Measurements from ENCODE around the gene SPN. TPM values are rescaled to one million over a fixed set of nuclear protein-coding genes. Genes with fewer than 3 reads are reported as not detected.
"Not testable (repeated sequence)": the region's sequence is repeated elsewhere in the genome, so short reads cannot be mapped to it uniquely, and the experiment has no call there.

The SPN gene, protein sequence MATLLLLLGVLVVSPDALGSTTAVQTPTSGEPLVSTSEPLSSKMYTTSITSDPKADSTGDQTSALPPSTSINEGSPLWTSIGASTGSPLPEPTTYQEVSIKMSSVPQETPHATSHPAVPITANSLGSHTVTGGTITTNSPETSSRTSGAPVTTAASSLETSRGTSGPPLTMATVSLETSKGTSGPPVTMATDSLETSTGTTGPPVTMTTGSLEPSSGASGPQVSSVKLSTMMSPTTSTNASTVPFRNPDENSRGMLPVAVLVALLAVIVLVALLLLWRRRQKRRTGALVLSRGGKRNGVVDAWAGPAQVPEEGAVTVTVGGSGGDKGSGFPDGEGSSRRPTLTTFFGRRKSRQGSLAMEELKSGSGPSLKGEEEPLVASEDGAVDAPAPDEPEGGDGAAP
- total RNA-seq, result 254 and 258 TPM in 2 replicates

DNA sequence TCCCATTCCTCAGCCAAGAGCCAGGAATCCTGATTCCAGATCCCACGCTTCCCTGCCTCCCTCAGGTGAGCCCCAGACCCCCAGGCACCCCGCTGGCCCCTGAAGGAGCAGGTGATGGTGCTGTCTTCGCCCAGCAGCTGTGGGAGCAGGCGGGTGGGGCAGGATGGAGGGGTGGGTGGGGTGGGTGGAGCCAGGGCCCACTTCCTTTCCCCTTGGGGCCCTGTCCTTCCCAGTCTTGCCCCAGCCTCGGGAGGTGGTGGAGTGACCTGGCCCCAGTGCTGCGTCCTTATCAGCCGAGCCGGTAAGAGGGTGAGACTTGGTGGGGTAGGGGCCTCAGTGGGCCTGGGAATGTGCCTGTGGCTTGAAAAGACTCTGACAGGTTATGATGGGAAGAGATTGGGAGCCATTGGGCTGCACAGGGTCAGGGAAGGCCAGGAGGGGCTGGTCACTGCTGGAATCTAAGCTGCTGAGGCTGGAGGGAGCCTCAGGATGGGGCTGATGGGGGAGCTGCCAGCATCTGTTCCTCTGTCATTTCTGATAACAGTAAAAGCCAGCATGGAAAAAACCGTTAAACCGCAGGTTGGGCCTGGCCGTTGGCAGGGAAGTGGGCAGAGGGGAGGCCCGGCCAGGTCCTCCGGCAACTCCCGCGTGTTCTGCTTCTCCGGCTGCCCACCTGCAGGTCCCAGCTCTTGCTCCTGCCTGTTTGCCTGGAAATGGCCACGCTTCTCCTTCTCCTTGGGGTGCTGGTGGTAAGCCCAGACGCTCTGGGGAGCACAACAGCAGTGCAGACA is at the start of gene SPN:
Gene SPN, plus strand, starts transcription at position 232 of the 791 bp plus-strand sequence. Its CDS starts 482 bp downstream, at position 714.
- DNase-seq (ENCODE audit: low spot score), result peak; percentile 56
- Mint-ChIP-seq H3K36me3 (ENCODE audit: low read depth) (peaks cover 48% of the 10 kb centered on the region), H3K27me3 (ENCODE audit: low read depth) (no peaks in the 10 kb centered on the region), H3K4me1 (ENCODE audit: low read depth) (peaks cover 39% of the 10 kb centered on the region), H3K9me3 (no peaks in the 10 kb centered on the region), H3K4me3 (ENCODE audit: low read depth) (peak within 1 kb of the TSS; percentile 94), H3K27ac (peak within 1 kb of the TSS; percentile 93)
- intact Hi-C loops (cut with micrococcal nuclease), result loop anchor here (5.0 kb wide), 2 partner anchors 36 to 51 kb away; no protein-coding TSS in a partner anchor

DNA sequence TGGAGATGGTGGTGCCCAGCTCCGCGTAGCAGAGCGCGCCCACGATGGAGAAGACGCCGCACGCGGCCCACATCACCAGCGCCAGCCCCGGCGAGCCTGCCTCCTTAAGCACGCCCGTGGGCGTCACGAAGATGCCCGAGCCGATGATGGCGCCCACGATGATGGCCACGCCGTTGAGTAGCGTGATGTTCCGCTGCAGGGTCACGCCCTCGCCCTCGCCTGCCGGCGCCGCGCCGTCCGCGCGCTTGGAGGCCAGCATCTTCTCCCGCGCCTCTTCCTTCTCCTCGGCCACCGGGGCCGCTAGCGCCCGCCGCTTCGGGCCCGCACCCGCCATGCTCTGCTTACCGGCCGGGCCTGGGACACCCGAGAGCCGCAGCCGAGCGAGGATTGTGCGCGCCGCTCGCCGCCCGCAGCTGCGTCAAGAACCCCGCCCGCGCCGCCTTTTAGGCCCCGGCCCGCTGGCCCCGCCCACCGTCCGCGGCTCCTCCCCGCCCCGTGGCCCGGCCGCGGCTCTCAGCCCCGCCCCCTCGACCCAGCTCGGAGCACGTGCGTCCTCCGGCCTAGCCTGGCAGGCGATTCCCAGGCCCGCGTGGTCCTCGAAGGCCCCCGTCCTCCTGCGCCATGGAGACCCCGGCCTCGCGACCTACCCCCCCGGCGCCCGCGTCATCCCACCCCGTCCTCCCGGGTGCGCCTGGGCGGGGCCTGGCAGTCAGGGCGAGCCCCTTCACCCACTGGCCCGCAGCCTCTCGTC is 49.6 kb upstream of the SPN start:
- not testable (repeated sequence) for H3K9me3 Mint-ChIP-seq; H3K27me3 Mint-ChIP-seq (ENCODE audit: low read depth)
- H3K36me3 Mint-ChIP-seq (ENCODE audit: low read depth), result peaks cover 29% of the 10 kb centered on the region
- H3K4me3 Mint-ChIP-seq (ENCODE audit: low read depth), result peak overlapping the region; percentile 95
- DNase-seq (ENCODE audit: low spot score), result peak; percentile 87
- peak overlapping the region; percentile 99 for H3K27ac Mint-ChIP-seq
- intact Hi-C loops (cut with micrococcal nuclease), result loop anchor here (5.0 kb wide), 1 partner anchor 49 kb away; the partner anchor contains the start of gene SPN
- peaks cover 15% of the 10 kb centered on the region for H3K4me1 Mint-ChIP-seq (ENCODE audit: low read depth)

DNA sequence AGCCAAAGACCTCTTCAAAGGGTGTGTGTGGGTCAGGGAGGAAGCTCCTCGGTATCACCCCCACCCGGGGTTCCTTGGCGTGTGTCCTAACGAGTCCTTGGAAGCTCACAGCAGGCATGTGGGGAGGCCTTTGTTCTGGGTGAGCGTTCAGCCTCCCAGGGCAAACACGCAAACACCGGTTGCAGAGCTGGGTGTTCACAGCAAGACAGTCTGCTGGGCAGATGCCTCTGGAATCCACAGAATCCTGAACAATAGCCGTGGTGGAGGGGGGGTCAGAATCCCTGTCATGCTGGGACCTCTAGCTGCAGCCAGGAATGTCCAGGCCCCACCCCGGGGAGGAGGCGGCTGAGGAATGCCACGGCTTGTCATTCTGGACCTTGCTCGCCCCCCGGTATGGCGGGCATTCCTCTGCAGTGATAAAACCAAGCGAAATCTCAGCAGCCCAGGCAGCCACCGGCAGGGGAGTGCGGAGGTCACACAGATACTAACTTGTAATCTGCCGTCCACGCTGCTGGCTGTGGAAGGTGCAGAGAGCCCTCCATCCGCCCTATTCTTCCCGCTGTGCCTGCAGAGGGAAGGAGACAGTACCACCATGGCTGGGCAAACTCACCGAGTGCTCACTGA is 48.2 kb upstream of the SPN start:
- DNase-seq (ENCODE audit: low spot score); H3K9me3 Mint-ChIP-seq; H3K4me1 Mint-ChIP-seq (ENCODE audit: low read depth); H3K27me3 Mint-ChIP-seq (ENCODE audit: low read depth); H3K4me3 Mint-ChIP-seq (ENCODE audit: low read depth); H3K27ac Mint-ChIP-seq: not testable (repeated sequence)
- peaks cover 19% of the 10 kb centered on the region for H3K36me3 Mint-ChIP-seq (ENCODE audit: low read depth)
- intact Hi-C loops (cut with micrococcal nuclease), result loop anchor here (5.0 kb wide), 1 partner anchor 47 kb away; the partner anchor contains the start of gene SPN

DNA sequence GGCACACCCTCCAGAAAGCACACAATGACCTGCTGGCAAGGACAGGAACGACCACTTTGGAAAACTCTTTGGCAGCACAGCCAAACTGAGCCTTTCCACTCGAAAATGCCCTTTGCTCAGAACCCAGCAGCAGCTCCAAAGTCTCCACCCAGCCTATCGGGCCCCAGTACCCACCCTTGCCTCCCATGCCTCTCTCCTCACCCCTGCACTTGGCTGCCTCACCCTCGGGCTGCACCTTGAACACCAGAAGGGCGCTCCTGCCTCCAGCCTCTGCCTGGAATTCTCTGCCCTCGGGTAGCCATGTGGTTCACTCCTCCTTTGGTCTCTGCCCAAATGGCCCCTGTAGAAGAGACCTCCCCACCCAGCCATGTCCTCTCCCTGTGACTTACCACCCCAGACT is 46.9 kb upstream of the SPN start:
- not testable (repeated sequence) for H3K9me3 Mint-ChIP-seq

DNA sequence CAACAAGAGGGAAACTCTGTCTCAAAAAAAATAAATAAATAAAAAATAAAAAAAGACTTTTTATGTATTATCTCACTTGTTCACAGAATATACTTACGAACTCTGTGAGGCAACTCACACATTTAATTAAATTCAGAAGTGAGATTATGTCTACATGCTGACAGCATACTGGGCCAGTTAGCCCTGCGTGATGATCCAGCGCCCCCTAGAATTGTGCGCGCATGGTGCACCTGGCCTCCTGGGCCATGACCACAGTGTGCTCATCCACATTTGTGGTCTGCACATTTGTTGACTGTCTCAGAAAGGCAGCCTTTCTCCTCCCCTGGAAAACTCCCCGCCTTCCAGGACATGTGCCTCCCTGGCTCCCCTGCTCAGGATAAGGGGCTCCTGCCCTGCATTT is 42.5 kb upstream of the SPN start:
- DNase-seq (ENCODE audit: low spot score); H3K4me3 Mint-ChIP-seq (ENCODE audit: low read depth); H3K4me1 Mint-ChIP-seq (ENCODE audit: low read depth); H3K27ac Mint-ChIP-seq; H3K9me3 Mint-ChIP-seq; H3K27me3 Mint-ChIP-seq (ENCODE audit: low read depth); intact Hi-C loops (cut with micrococcal nuclease); H3K36me3 Mint-ChIP-seq (ENCODE audit: low read depth): not testable (repeated sequence)

More for the DNA sequence above, 46.9 kb upstream of the SPN start:
- peaks cover 18% of the 10 kb centered on the region for H3K36me3 Mint-ChIP-seq (ENCODE audit: low read depth)
- H3K4me3 Mint-ChIP-seq (ENCODE audit: low read depth); H3K27ac Mint-ChIP-seq; H3K27me3 Mint-ChIP-seq (ENCODE audit: low read depth); intact Hi-C loops (cut with micrococcal nuclease); H3K4me1 Mint-ChIP-seq (ENCODE audit: low read depth); DNase-seq (ENCODE audit: low spot score): not testable (repeated sequence)

DNA sequence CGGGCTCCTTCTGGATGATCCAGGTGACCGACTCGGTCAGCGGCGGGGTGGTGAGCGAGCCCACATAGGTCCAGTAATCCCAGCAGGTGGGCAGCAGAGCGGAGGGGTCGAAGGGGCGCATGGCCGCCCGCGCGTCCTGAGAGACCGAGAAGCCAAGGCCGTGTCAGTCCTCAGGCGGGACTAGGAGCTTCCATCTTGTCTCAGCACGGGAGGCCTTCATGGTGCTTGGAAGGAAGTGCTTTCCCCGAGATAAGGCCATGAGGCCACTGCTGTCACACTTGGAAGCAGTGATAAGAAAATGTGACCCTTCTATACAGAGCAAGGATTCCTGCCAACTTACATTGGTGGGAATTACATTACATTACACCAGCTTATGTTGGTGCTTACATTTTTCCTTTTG is 40.3 kb upstream of the SPN start:
- H3K9me3 Mint-ChIP-seq; intact Hi-C loops (cut with micrococcal nuclease); H3K27me3 Mint-ChIP-seq (ENCODE audit: low read depth); H3K4me3 Mint-ChIP-seq (ENCODE audit: low read depth); H3K36me3 Mint-ChIP-seq (ENCODE audit: low read depth); H3K27ac Mint-ChIP-seq; DNase-seq (ENCODE audit: low spot score): not testable (repeated sequence)
- H3K4me1 Mint-ChIP-seq (ENCODE audit: low read depth), result peaks cover 11% of the 10 kb centered on the region

DNA sequence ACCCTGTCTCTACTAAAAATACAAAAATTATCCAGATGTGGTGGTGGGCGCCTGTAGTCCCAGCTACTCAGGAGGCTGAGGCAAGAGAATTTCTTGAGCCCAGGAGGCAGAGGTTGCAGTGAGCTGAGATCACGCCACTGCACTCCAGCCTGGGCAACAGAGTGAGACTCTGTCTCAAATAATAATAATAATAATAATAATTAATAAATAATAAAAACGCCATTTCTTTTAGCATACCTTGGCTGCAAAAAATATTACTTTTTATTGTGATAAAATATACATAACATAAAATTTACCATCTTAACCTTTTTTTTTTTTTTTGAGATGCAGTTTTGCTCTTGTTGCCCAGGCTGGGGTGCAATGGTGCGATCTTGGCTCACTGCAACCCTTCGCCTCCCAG is 39.8 kb upstream of the SPN start:
- H3K27ac Mint-ChIP-seq; DNase-seq (ENCODE audit: low spot score); H3K36me3 Mint-ChIP-seq (ENCODE audit: low read depth); H3K27me3 Mint-ChIP-seq (ENCODE audit: low read depth); H3K9me3 Mint-ChIP-seq; H3K4me3 Mint-ChIP-seq (ENCODE audit: low read depth); intact Hi-C loops (cut with micrococcal nuclease): not testable (repeated sequence)
- peaks cover 11% of the 10 kb centered on the region for H3K4me1 Mint-ChIP-seq (ENCODE audit: low read depth)

DNA sequence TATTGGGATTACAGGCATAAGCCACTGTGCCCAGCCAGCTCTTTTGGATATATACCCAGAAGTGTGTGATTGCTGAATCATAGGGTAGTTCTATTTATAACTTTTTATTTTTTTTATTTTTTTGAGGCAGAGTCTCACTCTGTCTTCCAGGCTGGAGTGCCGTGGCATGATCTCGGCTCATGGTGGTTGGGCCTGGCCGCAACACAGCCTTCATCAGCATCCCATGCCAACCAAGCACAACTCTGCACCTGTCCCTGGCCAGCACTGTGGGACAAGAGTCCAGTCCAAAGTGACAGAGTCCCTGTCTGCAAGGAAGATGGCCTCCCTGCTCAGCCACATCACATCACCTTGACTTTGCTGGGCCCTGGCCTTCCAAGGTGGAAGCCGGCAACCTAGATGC is 37.9 kb upstream of the SPN start:
- intact Hi-C loops (cut with micrococcal nuclease), result loop anchor here (5.0 kb wide), 1 partner anchor 37 kb away; the partner anchor contains the start of gene SPN
- not testable (repeated sequence) for H3K9me3 Mint-ChIP-seq; H3K27me3 Mint-ChIP-seq (ENCODE audit: low read depth)

DNA sequence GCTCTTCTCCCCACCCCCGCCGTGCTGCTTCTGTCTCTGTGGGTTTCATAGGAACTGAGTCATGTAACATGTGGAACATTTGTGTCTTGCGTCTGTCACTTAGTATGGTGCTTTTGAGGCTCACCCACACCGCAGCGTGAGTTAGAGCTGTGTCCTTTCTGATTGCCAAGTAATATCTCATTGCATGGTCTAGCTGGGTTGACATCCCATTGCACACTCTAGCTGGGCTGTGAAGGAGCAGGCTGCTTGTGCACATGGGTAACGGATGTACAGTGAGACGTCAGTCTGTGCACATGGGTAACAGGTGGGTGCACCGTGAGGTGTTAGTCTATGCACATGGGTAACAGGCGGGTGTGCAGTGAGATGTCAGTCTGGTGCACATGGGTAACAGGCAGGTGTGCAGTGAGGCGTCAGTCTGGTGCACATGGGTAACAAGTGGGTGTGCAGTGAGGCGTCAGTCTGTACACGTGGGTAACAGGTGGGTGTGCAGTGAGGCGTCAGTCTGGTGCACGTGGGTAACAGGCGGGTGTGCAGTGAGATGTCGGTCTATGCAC is 36.2 kb upstream of the SPN start:
- not testable (repeated sequence) for H3K27me3 Mint-ChIP-seq (ENCODE audit: low read depth); H3K9me3 Mint-ChIP-seq; H3K36me3 Mint-ChIP-seq (ENCODE audit: low read depth)
- Mint-ChIP-seq H3K4me3 (ENCODE audit: low read depth) (peak overlapping the region; percentile 19), H3K27ac (peak overlapping the region; percentile 81), H3K4me1 (ENCODE audit: low read depth) (peaks cover 11% of the 10 kb centered on the region)
- intact Hi-C loops (cut with micrococcal nuclease), result loop anchor here (5.0 kb wide), 1 partner anchor 35 kb away; the partner anchor contains the start of gene SPN
- DNase-seq (ENCODE audit: low spot score), result peak; percentile 66

More for the DNA sequence above, 37.9 kb upstream of the SPN start:
- H3K36me3 Mint-ChIP-seq (ENCODE audit: low read depth); H3K27ac Mint-ChIP-seq; H3K4me3 Mint-ChIP-seq (ENCODE audit: low read depth); DNase-seq (ENCODE audit: low spot score): not testable (repeated sequence)
- H3K4me1 Mint-ChIP-seq (ENCODE audit: low read depth), result peaks cover 11% of the 10 kb centered on the region

DNA sequence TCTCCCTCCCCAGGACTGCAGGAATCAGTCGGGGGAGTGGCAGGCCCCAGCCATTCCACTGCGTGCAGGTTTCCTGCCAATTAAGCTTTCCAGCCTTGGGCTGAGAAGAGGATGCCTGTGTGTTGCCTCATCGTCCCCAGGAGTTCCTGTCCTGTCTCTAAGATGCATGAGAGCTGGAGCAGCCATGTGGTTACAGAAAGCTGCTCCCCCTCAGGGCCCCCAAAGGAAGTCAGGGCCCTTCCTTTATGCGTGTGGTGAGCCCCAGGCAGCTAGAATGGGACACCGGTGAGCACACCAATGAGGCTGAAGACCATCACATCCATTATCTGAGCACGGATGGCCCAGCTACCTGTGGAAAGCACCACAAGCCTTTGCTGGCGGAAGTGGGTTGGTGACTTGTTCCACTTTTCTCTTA is 35.4 kb upstream of the SPN start:
- H3K36me3 Mint-ChIP-seq (ENCODE audit: low read depth); H3K9me3 Mint-ChIP-seq; H3K4me3 Mint-ChIP-seq (ENCODE audit: low read depth); DNase-seq (ENCODE audit: low spot score); H3K27me3 Mint-ChIP-seq (ENCODE audit: low read depth); H3K27ac Mint-ChIP-seq: not testable (repeated sequence)
- peaks cover 11% of the 10 kb centered on the region for H3K4me1 Mint-ChIP-seq (ENCODE audit: low read depth)
- intact Hi-C loops (cut with micrococcal nuclease), result loop anchor here (5.0 kb wide), 1 partner anchor 35 kb away; the partner anchor contains the start of gene SPN

DNA sequence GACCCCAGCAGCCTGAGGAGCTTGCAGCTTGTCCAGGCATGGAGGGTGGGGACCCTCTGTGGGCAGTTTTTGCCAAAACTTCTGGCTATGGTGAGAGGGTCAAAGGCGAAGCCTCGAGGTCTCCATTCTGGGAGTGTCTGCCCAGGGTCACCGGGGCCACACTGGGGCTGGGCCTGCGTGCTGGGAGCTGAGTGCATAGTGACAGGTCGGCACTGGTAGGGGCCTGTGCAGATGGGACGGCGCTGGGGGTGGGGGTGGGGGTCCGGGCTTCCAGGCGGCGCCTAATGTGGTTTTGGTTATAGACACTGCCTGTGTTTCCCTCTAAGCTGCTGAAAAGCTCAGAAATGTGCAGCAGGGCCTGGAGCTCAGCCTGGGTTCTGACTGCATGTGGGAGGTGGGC is 34.3 kb upstream of the SPN start:
- not testable (repeated sequence) for H3K27me3 Mint-ChIP-seq (ENCODE audit: low read depth); H3K36me3 Mint-ChIP-seq (ENCODE audit: low read depth); H3K4me3 Mint-ChIP-seq (ENCODE audit: low read depth); H3K9me3 Mint-ChIP-seq; H3K27ac Mint-ChIP-seq; DNase-seq (ENCODE audit: low spot score)
- peaks cover 11% of the 10 kb centered on the region for H3K4me1 Mint-ChIP-seq (ENCODE audit: low read depth)
- intact Hi-C loops (cut with micrococcal nuclease), result loop anchor here (5.0 kb wide), 1 partner anchor 34 kb away; the partner anchor contains the start of gene SPN

DNA sequence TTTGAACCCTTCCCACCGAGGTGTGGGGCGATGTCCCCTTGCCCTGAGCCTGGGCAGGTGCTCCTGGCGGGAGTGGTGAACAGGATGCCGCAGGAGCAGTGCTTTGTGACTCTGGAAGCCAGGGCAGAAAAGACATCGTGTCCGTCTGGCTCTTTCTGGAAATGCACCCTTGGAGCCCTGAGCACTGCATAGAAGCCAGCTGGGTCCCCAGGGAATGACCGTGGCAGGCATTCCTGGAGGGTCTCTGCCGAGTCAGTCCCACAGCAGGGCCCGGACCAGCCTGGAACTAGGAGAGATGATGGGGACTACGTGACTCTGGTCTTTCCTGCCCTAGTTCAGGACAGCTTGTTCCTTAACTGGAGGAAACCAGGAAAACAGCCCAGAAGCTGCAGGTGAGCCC is 33.7 kb upstream of the SPN start:
- H3K4me1 Mint-ChIP-seq (ENCODE audit: low read depth), result peaks cover 11% of the 10 kb centered on the region
- not testable (repeated sequence) for H3K27ac Mint-ChIP-seq; H3K36me3 Mint-ChIP-seq (ENCODE audit: low read depth); H3K27me3 Mint-ChIP-seq (ENCODE audit: low read depth); DNase-seq (ENCODE audit: low spot score); H3K4me3 Mint-ChIP-seq (ENCODE audit: low read depth); H3K9me3 Mint-ChIP-seq
- intact Hi-C loops (cut with micrococcal nuclease), result loop anchor here (5.0 kb wide), 1 partner anchor 33 kb away; the partner anchor contains the start of gene SPN

All from activated T-helper 2 cell treated with anti-CD3 and anti-CD28 coated beads, Interferon-gamma antibody, Interleukin-2, Interleukin-4, amounts not matched to agents 10 μg/mL and 5 μg/mL and 100 μg/mL, durations not matched to agents 14 hours and 24 hours and 36 hours (primary cell).